ENCODE measurements around the gene CPB2.

Gene CPB2, protein sequence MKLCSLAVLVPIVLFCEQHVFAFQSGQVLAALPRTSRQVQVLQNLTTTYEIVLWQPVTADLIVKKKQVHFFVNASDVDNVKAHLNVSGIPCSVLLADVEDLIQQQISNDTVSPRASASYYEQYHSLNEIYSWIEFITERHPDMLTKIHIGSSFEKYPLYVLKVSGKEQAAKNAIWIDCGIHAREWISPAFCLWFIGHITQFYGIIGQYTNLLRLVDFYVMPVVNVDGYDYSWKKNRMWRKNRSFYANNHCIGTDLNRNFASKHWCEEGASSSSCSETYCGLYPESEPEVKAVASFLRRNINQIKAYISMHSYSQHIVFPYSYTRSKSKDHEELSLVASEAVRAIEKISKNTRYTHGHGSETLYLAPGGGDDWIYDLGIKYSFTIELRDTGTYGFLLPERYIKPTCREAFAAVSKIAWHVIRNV

DNA sequence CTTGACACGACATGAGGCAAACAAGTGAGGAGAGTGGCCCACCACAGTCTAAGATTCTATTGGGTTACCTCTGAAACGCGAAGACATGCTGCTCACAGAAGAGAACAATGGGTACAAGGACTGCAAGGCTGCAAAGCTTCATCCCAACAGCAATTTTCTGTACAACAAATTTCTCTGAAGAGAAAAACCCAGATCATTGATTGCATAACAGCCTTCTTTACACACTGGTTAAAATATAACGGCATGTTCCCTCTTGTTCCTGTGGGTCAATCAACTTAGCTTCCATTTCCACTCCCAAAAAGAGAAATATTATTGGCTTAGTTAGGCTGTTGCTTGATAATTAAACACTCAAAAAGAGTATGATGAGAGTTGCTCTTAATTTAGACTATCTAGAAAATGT is at the start of gene CPB2:
Gene CPB2 (minus strand): TSS at position 166 of the 400 bp plus-strand sequence. CDS start 24 bp downstream, at position 142.
- TF ChIP-seq, protein P1, sequence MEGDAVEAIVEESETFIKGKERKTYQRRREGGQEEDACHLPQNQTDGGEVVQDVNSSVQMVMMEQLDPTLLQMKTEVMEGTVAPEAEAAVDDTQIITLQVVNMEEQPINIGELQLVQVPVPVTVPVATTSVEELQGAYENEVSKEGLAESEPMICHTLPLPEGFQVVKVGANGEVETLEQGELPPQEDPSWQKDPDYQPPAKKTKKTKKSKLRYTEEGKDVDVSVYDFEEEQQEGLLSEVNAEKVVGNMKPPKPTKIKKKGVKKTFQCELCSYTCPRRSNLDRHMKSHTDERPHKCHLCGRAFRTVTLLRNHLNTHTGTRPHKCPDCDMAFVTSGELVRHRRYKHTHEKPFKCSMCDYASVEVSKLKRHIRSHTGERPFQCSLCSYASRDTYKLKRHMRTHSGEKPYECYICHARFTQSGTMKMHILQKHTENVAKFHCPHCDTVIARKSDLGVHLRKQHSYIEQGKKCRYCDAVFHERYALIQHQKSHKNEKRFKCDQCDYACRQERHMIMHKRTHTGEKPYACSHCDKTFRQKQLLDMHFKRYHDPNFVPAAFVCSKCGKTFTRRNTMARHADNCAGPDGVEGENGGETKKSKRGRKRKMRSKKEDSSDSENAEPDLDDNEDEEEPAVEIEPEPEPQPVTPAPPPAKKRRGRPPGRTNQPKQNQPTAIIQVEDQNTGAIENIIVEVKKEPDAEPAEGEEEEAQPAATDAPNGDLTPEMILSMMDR (conservative IDR thresholded peaks at IDR 0.05; ENCODE audit: low read depth, low read length) = no peak
- DNase-seq (ENCODE audit: low read depth) = no peak

DNA sequence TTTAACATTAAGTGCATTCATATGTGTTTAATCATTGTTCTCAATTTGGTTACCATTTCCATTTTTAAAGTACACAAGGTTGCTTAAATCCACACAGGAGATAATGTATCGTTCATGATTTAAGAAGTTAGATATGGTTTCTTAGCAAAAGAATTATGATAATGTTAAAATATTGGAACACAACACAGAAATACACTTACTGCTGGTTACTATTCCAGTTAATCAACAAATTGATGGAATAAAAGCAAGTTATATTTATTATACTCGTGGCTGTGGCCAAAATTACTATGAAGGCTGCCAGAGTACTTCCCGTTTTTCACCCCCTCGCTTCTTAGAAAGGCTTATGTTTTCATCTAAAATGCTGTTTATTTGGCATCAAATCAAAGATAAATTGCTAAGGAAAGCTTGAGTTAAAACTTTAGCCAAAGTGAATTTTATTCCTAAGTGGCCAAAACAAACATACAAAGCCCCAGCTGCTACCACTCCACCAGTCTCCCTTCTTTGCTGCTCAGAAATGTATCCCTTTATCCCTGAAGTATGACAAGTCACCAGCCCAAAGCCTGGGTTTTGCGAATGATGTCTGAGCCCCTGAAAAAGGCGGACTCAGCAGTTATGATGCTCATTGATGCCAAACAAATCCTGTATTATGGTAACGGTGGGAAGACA is 49.4 kb upstream of the CPB2 start:
- H3K4me3 ChIP-seq (ENCODE audit: low read length) = no peak overlapping the region
- TF ChIP-seq, protein P1 (conservative IDR thresholded peaks at IDR 0.05; ENCODE audit: low read depth, low read length) = no peak
- peak; percentile 67 for DNase-seq (ENCODE audit: low read depth)

More for the DNA sequence above, at the start of gene CPB2:
- no peak within 1 kb of the TSS for H3K4me3 ChIP-seq (ENCODE audit: low read length)

DNA sequence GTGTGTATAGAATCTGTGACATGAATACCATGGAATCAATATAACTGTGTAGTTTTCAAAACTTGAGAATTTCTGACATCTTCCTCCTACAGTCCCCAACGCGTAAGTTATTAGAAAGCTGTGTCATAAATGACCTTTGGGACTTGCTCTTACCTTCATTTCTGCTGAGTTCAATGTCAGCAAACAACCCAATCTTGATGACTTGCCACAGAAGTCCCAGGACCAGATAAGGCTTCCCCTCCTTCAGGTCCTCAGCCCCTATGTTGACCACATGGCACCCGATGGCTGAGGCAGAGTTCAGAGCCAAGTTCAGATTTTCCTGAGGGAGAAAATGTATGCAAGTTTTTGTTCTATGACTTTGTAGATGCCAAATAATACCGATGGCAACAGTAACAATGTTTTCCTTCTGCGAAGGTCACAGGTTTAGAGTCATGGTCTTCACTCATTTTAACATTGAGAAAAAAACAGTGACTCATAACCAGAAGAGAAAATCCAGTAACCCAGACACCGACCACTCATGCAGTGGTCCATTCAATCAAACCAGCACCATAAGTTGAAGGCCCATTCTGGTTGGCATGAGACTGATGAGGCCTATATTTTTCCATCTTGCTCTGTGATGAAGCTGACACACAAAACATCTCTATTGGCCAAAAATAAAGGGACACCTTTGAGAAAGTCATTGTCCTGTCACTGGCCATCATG is 47.9 kb upstream of the CPB2 start:
- TF ChIP-seq, protein P1 (conservative IDR thresholded peaks at IDR 0.05; ENCODE audit: low read depth, low read length) = no peak
- no peak for DNase-seq (ENCODE audit: low read depth)
- H3K4me3 ChIP-seq (ENCODE audit: low read length) = no peak overlapping the region

DNA sequence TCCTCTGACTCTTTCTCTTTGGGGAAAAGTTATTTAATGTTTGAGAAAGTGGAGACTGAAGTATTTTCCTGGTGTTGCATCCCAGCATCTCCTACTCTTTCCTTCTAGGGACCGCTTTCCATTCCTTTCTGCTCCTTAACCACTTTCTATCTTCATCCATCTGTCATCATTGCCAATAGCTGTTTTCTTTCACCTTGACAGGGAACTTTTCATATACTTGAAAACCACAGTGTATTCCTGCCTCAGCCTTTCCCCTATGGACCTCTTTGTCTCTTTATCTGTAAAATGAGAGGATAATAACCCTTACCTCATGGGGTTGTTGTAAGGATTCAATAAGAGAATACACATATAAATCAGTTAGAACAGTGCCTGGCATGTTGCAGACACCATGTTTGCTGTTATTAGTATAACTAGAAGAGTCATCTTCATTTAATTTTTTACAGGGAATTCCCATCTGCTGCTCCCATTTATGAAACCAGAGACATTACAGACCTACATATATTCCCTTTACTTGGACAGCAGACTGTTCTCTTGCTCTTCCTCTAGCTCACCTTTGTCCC is 45.4 kb upstream of the CPB2 start:
- no peak overlapping the region for H3K4me3 ChIP-seq (ENCODE audit: low read length)
- DNase-seq (ENCODE audit: low read depth) = no peak
- TF ChIP-seq, protein P1 (conservative IDR thresholded peaks at IDR 0.05; ENCODE audit: low read depth, low read length) = no peak

DNA sequence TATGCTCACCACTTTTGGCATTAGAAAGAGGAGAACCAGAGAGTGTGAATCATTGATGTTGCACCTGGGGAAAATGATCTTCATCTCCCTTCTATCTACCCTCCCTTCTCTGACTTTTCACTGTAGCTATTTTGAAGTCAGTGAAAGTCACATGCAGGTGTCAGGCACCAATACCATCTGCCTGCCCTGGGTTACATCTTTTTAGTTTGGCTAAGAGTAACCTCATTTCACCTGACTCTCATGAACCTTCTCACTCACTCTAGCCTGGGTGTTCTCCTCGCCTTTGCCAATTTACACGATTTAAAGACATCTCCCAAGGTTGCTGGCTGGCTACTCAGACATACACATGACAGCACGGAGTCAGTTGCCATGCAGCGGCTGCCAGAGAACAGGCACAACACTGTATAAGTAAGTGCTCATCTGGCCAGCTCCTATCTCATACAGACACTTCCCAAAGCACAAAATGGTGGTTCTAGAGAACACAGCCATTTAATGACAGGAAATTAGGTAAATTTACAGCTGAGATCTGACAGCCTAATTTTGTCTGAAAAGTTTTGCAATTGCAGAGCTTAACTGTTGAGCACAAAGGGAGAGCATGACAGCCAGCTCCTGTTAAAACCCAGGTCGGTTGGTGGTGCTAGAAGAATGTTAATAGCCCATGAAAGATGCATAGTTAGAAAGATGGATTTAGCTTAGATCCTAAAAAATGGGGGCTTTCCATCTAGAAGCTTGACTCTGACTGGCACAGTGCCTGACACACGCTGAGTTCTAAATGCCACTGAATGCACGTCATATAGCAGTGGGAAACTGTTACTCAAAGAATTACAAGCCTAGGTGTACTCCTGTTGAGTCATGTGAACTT is 44.7 kb upstream of the CPB2 start:
- peak; percentile 95 for DNase-seq (ENCODE audit: low read depth)
- TF ChIP-seq, protein P1 (conservative IDR thresholded peaks at IDR 0.05; ENCODE audit: low read depth, low read length) = no peak
- H3K4me3 ChIP-seq (ENCODE audit: low read length) = no peak overlapping the region

DNA sequence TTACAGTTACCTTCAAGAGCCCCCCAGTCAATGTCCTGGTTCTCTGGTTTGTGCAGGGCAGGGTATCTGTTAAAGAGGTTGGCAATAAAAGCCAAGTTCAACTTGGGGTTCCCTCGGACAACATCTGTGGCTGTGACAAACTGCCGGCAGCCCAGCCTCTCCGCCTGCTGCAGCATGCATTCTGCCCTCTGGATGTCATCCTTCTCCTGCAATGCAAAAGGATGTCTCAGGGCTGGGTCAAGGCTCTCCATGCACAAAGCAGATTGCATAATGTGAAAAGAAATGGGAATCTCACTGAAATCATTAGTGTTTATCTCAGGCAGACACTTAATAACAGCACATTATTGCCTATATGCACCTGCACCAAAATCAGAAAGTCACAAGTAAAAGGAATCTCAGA is 42.1 kb upstream of the CPB2 start:
- TF ChIP-seq, protein P1 (conservative IDR thresholded peaks at IDR 0.05; ENCODE audit: low read depth, low read length) = peak; percentile 11
- no peak overlapping the region for H3K4me3 ChIP-seq (ENCODE audit: low read length)
- no peak for DNase-seq (ENCODE audit: low read depth)
